Hippocampal formation (tissue), 2 donors: ENCODE measurements around the gene PLIN4.
"Not testable (repeated sequence)": the region's sequence is repeated elsewhere in the genome, so short reads cannot be mapped to it uniquely, and the experiment has no call there.

ENCODE experiments used
- DNase-seq, 2 donors: peaks; one replicate each; lab custom pipeline; 2025; lab: John Stamatoyannopoulos, UW

PLIN4 gene

GRCh38 chr19:4548238-4548584, 29.9 kb upstream of the PLIN4 start:
- DNase-seq = no peak

GRCh38 chr19:4547303-4548237, 29.3 kb upstream of the PLIN4 start:
- DNase-seq = no peak

GRCh38 chr19:4543842-4544647, 25.8 kb upstream of the PLIN4 start:
- no peak for DNase-seq

- DNase-seq = no peak
Measured at GRCh38 chr19:4542896-4543841, 24.9 kb upstream of the PLIN4 start.

DNA sequence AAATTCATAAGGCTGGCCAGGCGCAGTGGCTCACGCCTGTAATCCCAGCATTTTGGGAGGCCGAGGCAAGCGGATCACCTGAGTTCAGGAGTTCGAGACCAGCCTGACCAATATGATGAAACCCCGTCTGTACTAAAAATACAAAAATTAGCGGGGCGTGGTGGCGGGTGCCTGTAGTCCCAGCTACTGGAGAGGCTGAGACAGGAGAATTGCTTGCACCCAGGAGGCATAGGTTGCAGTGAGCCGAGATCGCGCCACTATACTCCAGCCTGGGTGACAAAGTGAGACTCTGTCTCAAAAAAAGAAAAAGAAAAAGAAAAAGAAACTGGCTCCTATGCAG, 23.5 kb upstream of the PLIN4 start:
- not testable (repeated sequence) for DNase-seq

DNA sequence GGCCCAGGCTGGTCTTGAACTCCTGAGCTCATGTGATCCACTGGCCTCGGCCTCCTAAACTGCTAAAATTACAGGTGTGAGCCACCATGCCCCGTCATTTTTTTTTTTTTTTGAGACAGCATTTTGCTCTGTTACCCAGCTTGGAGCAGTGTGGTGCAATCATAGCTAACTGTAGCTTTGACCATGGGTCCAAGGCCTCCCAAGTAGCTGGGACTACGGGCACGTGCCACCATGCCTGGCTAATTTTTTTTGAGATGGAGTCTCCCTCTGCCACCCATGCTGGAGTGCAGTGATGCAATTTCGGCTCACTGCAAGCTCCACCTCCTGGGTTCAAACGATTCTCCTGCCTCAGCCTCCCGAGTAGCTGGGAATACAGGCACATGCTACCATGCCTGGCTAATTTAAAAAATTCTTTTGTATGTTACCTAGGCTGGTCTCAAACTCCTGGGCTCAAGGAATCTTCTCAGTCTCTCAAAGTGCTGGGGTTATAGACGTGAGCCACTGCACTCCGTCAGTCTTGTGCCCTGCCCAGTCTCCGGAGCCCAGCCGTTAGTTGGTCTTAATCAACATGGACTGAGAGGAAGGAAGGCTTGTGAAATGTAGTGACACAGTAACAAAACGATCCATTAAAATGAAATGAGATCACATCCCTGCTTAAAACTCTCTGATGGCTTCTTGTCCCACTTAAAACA, 23.0 kb upstream of the PLIN4 start:
- DNase-seq = no peak

- DNase-seq = no peak
Measured at GRCh38 chr19:4539693-4540581, 21.7 kb upstream of the PLIN4 start, which contains the start of gene LRG1. LRG1 (minus strand) TSS chr19:4540036; CDS start chr19:4540013, 23 bp downstream.

GRCh38 chr19:4539169-4539692, 20.9 kb upstream of the PLIN4 start:
- no peak for DNase-seq

- no peak for DNase-seq
Measured at GRCh38 chr19:4538601-4538954, 20.3 kb upstream of the PLIN4 start.

DNA sequence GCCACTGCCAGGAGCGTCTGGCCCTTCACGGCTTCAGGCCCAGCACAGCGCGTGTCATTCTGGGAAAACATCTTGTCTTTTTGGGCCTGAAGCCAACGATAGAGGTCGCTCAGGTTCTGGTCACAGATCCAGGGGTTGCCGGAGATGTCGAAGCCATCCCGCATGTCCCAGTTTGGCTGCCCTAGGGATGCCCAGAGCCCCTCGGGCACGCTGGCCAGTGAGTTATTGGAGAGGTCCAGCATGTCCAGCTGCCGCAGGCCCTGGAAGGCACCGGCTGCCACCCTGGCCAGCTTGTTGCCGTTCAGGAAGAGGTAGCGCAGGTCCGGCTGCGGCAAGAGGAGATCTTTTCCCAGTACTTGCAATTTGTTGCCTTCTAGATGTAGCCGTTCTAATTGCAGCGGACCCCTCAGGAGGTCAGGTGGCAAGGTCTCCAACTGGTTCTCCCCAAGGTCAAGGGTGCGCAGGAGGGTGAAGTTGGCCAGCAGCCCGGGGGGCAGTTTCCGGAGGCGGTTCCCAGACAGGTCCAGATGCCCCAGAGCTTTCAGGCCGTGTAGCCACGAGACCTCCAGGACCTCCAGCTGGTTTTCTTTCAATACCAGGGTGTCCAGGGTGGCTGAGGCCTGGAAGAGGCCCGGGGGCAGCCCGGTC, 19.8 kb upstream of the PLIN4 start:
- DNase-seq = no peak

DNA sequence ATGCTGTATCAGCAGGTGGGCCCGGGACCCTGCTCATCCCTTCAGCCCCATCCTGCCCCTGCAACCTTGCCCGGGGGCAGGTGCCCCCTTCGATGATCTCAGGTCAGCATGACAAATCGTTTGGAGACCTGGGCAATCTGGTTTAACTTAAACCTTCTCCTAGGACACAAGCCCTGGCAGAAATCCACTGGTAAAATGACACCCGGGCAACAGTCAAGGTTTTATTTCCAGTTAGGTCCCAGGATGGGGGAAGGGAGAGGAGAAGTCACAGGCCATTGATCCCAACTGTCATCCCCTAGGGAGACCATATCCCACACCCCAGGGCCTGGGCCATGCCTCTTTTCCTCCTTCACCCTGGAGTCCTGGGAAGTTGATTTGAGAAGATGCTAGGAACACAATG, 18.5 kb upstream of the PLIN4 start:
- no peak for DNase-seq

DNA sequence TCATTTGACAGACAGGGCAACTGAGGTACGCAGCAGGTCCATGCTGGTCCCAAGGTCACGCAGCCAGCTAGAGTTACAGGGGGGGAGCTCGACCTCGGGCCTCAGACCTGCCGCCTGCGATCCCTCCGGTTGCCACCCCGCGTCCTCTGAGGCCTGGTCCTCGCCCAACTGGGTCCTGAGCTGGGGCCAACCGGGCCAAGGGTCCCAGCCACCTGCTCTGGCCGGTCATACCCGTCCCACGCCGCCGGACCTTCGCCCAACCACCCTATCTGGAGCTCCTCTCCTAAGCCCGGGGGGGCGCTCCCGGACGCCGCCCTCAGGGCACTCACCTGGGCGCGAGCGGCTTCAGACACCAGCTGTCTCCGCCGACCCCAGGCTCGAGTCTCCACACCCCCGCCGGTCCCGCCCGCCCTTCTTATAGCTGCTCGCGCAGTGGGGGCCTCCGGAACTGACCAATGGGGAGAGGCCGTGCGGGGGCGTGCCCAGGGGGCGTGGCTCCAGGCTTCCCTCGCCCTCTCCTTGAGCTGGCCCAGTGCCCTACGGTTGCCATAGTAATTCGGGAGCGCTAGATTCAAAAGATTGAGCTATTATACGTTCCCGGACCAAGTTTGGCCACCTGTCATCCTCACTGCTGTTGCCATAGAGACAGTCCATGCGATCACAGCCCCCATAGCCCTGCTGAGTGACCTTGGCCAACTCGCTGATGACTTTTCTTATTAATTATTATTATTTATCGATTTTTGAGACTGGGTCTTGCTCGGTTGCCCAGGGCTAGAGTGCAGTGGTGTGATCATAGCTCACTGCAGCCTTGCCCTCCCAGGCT, 16.8 kb upstream of the PLIN4 start, which contains the start of gene PLIN5:
Gene PLIN5, minus strand, starts transcription at position 389 of the 823 bp plus-strand sequence. CDS start 1,150 bp downstream, outside the sequence.
- DNase-seq = peak; percentile 18 to 46

GRCh38 chr19:4533835-4534424, 15.6 kb upstream of the PLIN4 start:
- no peak for DNase-seq

GRCh38 chr19:4533334-4533733, 15.0 kb upstream of the PLIN4 start:
- no peak for DNase-seq

DNA sequence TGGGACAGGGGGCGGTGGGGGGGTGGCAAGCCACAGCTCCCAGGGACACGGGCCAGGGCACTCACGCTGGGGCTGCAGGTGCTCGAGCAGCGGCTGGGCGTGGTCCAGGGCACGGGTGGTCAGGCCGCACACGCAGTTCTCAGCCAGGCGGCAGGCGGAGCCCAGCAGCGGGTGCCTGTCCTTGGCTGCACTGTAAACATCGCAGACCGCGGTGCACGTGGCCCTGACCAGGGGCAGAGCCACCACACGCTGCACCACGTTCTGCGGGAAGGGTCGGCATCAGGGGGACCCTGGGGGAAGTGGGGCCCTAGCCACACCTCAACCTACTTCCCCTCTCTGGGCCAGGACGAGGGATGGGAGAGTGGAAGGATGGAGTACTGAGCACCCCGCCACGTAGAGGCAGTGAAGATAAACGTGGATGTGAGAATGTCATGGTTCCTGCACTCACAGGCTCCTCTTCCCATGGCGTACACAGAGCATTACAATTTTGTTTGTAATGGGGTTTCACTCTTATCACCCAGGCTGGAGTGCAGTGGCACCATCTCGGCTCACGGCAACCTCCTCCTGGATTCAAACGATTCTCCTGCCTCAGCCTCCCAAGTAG, 13.4 kb upstream of the PLIN4 start:
- DNase-seq = no peak

GRCh38 chr19:4529924-4530522, 11.7 kb upstream of the PLIN4 start:
- DNase-seq = no peak

GRCh38 chr19:4528843-4529242, 10.6 kb upstream of the PLIN4 start:
- DNase-seq = no peak
